GM21381 (cell line): ENCODE measurements around the gene CEP104.
"Not testable (repeated sequence)": the region's sequence is repeated elsewhere in the genome, so short reads cannot be mapped to it uniquely, and the experiment has no call there.

Experiments used
- ATAC-seq: cut with Tn5 transposase; IDR thresholded peaks from one replicate; pipeline ENCODE4 v1.9.1; 2021; ENCODE audit warnings: mild to moderate bottlenecking, moderate library complexity; ENCODE audit not compliant: unreplicated experiment

The CEP104 gene

GRCh38 chr1:3828391-3828790 is 28.6 kb downstream of the CEP104 start:
- no peak for ATAC-seq

GRCh38 chr1:3827813-3828307 is 29.2 kb downstream of the CEP104 start:
- no peak for ATAC-seq

GRCh38 chr1:3825356-3825755 is 31.7 kb downstream of the CEP104 start:
- ATAC-seq = no peak

- no peak for ATAC-seq
Observed at GRCh38 chr1:3824650-3825049, 32.4 kb downstream of the CEP104 start.

GRCh38 chr1:3822421-3822820 is 34.6 kb downstream of the CEP104 start:
- ATAC-seq = no peak

- ATAC-seq = no peak
Observed at GRCh38 chr1:3821908-3822307, 35.1 kb downstream of the CEP104 start.

- ATAC-seq = no peak
Observed at GRCh38 chr1:3821447-3821846, 35.6 kb downstream of the CEP104 start.

GRCh38 chr1:3821004-3821403 is 36.0 kb downstream of the CEP104 start:
- ATAC-seq = no peak

- ATAC-seq = no peak
Observed at GRCh38 chr1:3820316-3820715, 36.7 kb downstream of the CEP104 start.

GRCh38 chr1:3819771-3820200 is 37.2 kb downstream of the CEP104 start:
- no peak for ATAC-seq

GRCh38 chr1:3817821-3818597 is 39.0 kb downstream of the CEP104 start:
- ATAC-seq = no peak

- no peak for ATAC-seq
Observed at GRCh38 chr1:3817138-3817740, 39.8 kb downstream of the CEP104 start.

GRCh38 chr1:3816331-3817137 is 40.5 kb downstream of the CEP104 start:
- no peak for ATAC-seq

- ATAC-seq = no peak
Observed at GRCh38 chr1:3814771-3815561, 42.0 kb downstream of the CEP104 start.

- ATAC-seq = no peak
Observed at GRCh38 chr1:3814065-3814464, 42.9 kb downstream of the CEP104 start.

- ATAC-seq = no peak
Observed at GRCh38 chr1:3811595-3811911, 45.5 kb downstream of the CEP104 start.

GRCh38 chr1:3810149-3810761 is 46.8 kb downstream of the CEP104 start:
- not testable (repeated sequence) for ATAC-seq

- no peak for ATAC-seq
Observed at GRCh38 chr1:3809680-3810079, 47.3 kb downstream of the CEP104 start.

- ATAC-seq = no peak
Observed at GRCh38 chr1:3807769-3808168, 49.2 kb downstream of the CEP104 start.

- ATAC-seq = no peak
Observed at GRCh38 chr1:3805038-3805437, 52.0 kb downstream of the CEP104 start.

GRCh38 chr1:3804627-3804944 is 52.4 kb downstream of the CEP104 start:
- ATAC-seq = not testable (repeated sequence)
